HepG2 (cell line): ENCODE results near the gene POMGNT2. TPM values are rescaled to one million over a fixed set of nuclear protein-coding genes. Genes with fewer than 3 reads are reported as not detected.

Experiments used
- ATAC-seq: fragments of 200-7000 bp; cut with Tn5 transposase; 3 replicates; pipeline ENCODE4 v1.9.1; 2020; ENCODE audit warnings: mild to moderate bottlenecking, moderate library complexity
- BruUV-seq: library from RNA; stranded (reverse); fragments of 400-500 nt; replicated peaks from 2 replicates; lab custom pipeline; 2021; lab: Mats Ljungman, UMichigan
- CTCF ChIA-PET: fragments of 300-600 bp; formaldehyde crosslinking; extraction: SDS; loops from one replicate; lab custom pipeline; 2021; ENCODE audit warnings: low total read pairs, inconsistent platforms, low intra/inter-chr PET ratio; lab: Yijun Ruan, JAX
- POLR2A ChIA-PET: fragments of 350-600 bp; sonication (Branson Sonifier 250); formaldehyde crosslinking; loops from one replicate; lab custom pipeline; 2020; ENCODE audit warnings: antibody characterized with exemption, inconsistent platforms; lab: Yijun Ruan, JAX
- DNase-seq: peaks from one replicate; pipeline ENCODE4 v3.0.0-alpha.2; 2015; ENCODE audit warnings: low spot score
- FAIRE-seq: peaks from 3 replicates; lab custom pipeline; 2011; peaks lifted over from hg19 to GRCh38; lab: Jason Lieb, UNC
- H2AFZ ChIP-seq: one replicate; pipeline ENCODE4 v1.6.1; 2011; ENCODE audit warnings: low read length, inconsistent platforms
- H3K27ac ChIP-seq: fragments of 300-600 bp; 3 replicates; pipeline ENCODE4 v1.8.0; 2011; ENCODE audit warnings: mixed run types, mild to moderate bottlenecking, mixed read lengths, low read length, inconsistent platforms; ENCODE audit not compliant: insufficient read depth; ENCODE audit errors: extremely low read length
- H3K27me3 ChIP-seq, 2 experiments: fragments of 200-600 bp in 1 of 2; 2 replicates in 1 of 2; 3 replicates in 1 of 2; pipeline versions ENCODE4 v1.6.0 to v1.8.0; 2011; ENCODE audit warnings: low read length in 2 of 2, mild to moderate bottlenecking in 2 of 2, moderate library complexity in 2 of 2, inconsistent platforms in 1 of 2; ENCODE audit not compliant: insufficient read depth in 2 of 2, control insufficient read depth in 1 of 2
- H3K36me3 ChIP-seq, 2 experiments: fragments of 200-600 bp in 1 of 2; replicated peaks in 1 of 2; 2 replicates in 1 of 2; 3 replicates in 1 of 2; pipeline versions ENCODE4 v1.5.1 to v1.8.0; 2011; ENCODE audit warnings: low read length in 2 of 2, inconsistent platforms in 1 of 2; ENCODE audit not compliant: insufficient read depth in 2 of 2, control insufficient read depth in 1 of 2
- H3K4me1 ChIP-seq: 2 replicates; pipeline ENCODE4 v1.5.1; 2012; ENCODE audit warnings: low read length, inconsistent platforms; ENCODE audit not compliant: insufficient read depth
- H3K4me2 ChIP-seq: 2 replicates; pipeline ENCODE4 v1.6.0; 2011; ENCODE audit warnings: low read depth, low read length, inconsistent platforms
- H3K4me3 ChIP-seq, 3 experiments: fragments of 200-600 bp in 1 of 3; sonication (generic), shearing (Covaris generic) in 1 of 3; replicated peaks in 1 of 3; 2 replicates each; pipeline ENCODE4 v1.5.1; 2011 to 2016; ENCODE audit warnings: low read length in 3 of 3, inconsistent platforms in 2 of 3, low read depth in 2 of 3, mild to moderate bottlenecking in 2 of 3, control low read depth in 1 of 3, mixed read lengths in 1 of 3; ENCODE audit not compliant: insufficient read depth in 1 of 3
- H3K79me2 ChIP-seq: one replicate; pipeline ENCODE4 v1.6.1; 2011; ENCODE audit warnings: low read length, inconsistent platforms; ENCODE audit not compliant: insufficient read depth
- H3K9ac ChIP-seq: 2 replicates; pipeline ENCODE4 v1.6.0; 2011; ENCODE audit warnings: mild to moderate bottlenecking, low read depth, low read length, inconsistent platforms; ENCODE audit not compliant: insufficient read depth
- H3K9me3 ChIP-seq: 2 replicates; pipeline ENCODE4 v1.5.1; 2012; ENCODE audit warnings: mild to moderate bottlenecking, low read length
- H4K20me1 ChIP-seq: 2 replicates; pipeline ENCODE4 v1.6.0; 2011; ENCODE audit warnings: inconsistent platforms, mild to moderate bottlenecking, low read length, moderate library complexity; ENCODE audit not compliant: insufficient read depth
- GLI4 ChIP-seq: sonication (generic); formaldehyde crosslinking; IDR thresholded peaks from 2 replicates; pipeline ENCODE4 v1.5.1; 2020; ENCODE audit warnings: missing genetic modification reagents, mild to moderate bottlenecking, moderate library complexity, borderline replicate concordance
- THAP11 ChIP-seq: IDR thresholded peaks from 2 replicates; pipeline ENCODE4 v1.6.1; 2016; ENCODE audit warnings: missing biosample characterization, missing genetic modification reagents
- WGBS: methylation state at CpG from one replicate; pipeline ENCODE4 v1.1.6; 2017; ENCODE audit warnings: low lambda C conversion rate; 5-methylcytosine and 5-hydroxymethylcytosine counted together
- in situ Hi-C: cut with HindIII; loops from 2 replicates; pipeline ENCODE4 v1.10.0; 2017; ENCODE audit warnings: low pct_unique_long_range_greater_than_20kb; ENCODE audit not compliant: extremely low pct_ligation_motif_present
- intact Hi-C: fragments of 100-400 bp; cut with micrococcal nuclease; formaldehyde crosslinking; loops from one replicate; pipeline ENCODE4 v1.10.0; 2022; ENCODE audit not compliant: unreplicated experiment
- polyA plus RNA-seq, 8 experiments: library from polyadenylated mRNA; depleted of rRNA in 3 of 8; stranded (reverse) in 7 of 8; unstranded in 1 of 8; fragments of >200 nt; fragmentation: Illumina TruSeq in 4 of 8; extraction: Trizol in 4 of 8; gene quantifications; 2 replicates each; pipeline versions ENCODE4 v1.2.1 to v1.2.3, GENCODE V29; 2011 to 2016; ENCODE audit warnings: low read depth in 4 of 8, missing spikeins in 1 of 8, mixed read lengths in 1 of 8; ENCODE audit not compliant: insufficient read depth in 1 of 8
- total RNA-seq, 5 experiments: library from RNA; depleted of rRNA; stranded (reverse); fragments of >200 nt; fragmentation: Illumina TruSeq; extraction: Trizol; gene quantifications; 2 replicates each; pipeline ENCODE4 v1.2.3, GENCODE V29; 2016; ENCODE audit warnings: low read depth in 1 of 5
- TF ChIP-seq, protein P1 (sequence below): IDR thresholded peaks from 2 replicates; pipeline ENCODE4 v1.6.1; 2016; ENCODE audit warnings: missing biosample characterization, missing genetic modification reagents, low read depth
- TF ChIP-seq, protein P2 (sequence below): sonication (generic); formaldehyde crosslinking; IDR thresholded peaks from 2 replicates; pipeline ENCODE4 v1.5.0; 2020; ENCODE audit warnings: missing genetic modification reagents

POMGNT2 gene
- total and polyA plus RNA-seq, 2 of the 13 experiments (the other 11 are each of a cell fraction or from before 2014, with no cell fraction given), result 10.5 to 12.4 TPM

DNA sequence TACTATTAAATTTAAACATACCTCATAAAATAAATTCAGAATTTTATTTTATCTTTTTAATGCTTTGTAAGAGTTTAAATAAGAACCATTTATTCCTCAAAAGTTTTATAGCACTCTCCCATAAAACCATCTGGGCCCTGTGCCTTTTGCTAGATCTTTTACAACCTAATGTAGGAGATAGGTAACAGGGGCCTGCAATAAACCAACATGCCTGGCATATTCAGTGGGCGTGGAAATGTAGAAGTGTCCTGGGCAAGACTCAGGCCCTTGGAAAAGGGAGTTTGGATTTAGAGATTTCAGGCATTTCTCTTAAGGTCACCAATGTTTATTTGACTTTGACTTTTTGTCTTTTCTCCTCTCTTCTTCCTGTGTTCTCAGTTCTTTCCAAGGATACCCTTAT lies 46.4 kb downstream of the POMGNT2 start (continued):
- TF ChIP-seq THAP11 (CRISPR knock-in tag), result no peak
- TF ChIP-seq, protein P1, sequence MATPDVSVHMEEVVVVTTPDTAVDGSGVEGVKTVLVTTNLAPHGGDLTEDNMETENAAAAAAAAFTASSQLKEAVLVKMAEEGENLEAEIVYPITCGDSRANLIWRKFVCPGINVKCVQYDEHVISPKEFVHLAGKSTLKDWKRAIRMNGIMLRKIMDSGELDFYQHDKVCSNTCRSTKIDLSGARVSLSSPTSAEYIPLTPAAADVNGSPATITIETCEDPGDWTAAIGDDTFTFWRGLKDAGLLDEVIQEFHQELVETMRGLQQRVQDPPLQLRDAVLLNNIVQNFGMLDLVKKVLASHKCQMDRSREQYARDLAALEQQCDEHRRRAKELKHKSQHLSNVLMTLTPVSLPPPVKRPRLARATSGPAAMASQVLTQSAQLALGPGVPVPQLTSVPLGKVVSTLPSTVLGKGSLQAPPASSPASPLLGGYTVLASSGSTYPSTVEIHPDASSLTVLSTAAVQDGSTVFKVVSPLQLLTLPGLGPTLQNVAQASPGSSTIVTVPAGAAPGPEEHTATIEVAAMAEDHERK, result no peak
- TF ChIP-seq, protein P2, sequence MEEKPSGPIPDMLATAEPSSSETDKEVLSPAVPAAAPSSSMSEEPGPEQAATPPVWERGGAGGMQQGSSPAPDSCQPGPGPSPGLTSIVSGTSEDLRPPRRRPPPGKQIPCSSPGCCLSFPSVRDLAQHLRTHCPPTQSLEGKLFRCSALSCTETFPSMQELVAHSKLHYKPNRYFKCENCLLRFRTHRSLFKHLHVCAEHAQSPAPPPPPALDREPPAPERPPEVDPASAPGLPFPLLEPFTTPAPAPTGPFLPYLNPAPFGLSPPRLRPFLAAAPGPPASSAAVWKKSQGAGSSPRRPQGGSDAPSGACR (CRISPR knock-in tag), result no peak
- TF ChIP-seq, all 625 proteins: peak for 0

DNA sequence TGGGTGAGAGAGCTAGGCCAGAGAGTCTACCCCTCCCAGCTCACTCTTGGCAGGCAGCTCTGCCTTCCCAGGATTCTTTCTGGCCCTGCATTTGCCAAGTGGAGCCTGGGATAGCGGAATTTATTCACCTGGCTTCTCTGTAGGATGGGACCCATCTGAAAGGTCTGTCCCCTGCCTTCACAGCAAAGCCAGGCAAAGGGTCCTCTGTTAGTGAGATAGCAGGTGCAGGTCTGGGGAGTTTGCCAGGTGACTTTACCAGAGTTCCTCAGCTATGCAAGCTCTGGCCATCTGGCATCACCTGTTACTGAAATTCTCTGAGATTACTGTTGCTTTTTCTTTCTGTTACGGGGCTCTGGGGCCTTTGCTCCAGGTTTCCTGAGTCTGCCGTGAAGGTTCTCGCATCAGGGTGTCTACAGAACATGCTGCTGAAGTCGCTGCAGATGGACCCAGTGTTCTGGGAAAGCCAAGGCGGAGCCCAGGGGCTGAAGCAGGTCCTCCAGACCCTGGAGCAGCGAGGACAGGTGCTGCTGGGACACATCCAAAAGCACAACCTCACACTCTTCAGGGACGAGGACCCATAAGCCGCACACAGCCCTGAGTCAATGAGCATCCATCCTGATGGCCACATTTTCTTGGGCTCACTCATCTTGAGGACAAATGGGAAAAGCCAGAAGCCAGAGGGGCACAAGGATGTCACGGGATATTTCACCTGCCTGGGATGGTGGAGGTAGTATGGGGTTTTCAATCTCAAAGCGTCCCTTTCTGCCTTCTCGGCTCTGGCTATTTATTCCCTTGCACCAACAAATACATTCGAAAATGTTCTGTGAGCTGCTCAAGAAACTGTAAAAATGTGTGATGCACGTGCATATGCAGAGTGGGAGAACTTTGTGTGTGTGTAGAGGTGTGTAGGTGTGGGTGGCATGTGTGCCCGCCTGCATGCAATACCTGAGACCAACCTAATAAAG lies 49.8 kb downstream of the POMGNT2 start:
- no peak overlapping the region for H3K4me3 ChIP-seq
- TF ChIP-seq GLI4 (CRISPR knock-in tag), result no peak
- ChIA-PET CTCF (no interaction called here), POLR2A (no interaction called here)
- H3K27me3 ChIP-seq, result peaks cover 0 to 18% of the 10 kb centered on the region in 2 experiments; a peak in 3 of 5 replicates
- no peaks in the 10 kb centered on the region for H3K4me1 ChIP-seq
- no peaks in the 10 kb centered on the region for H3K79me2 ChIP-seq
- DNase-seq (no peak), FAIRE-seq (no peak), ATAC-seq (no peak)
- 36% methylated on average over 9 of the region's 15 CpGs for WGBS
- in situ Hi-C loops, result no loop called here
- no peaks in the 10 kb centered on the region for H4K20me1 ChIP-seq
- H2AFZ ChIP-seq, result no peak overlapping the region
- no peak overlapping the region for H3K9ac ChIP-seq
- intact Hi-C loops, result no loop called here
- H3K4me2 ChIP-seq, result no peak overlapping the region
- no TSS peak for BruUV-seq
- no peak overlapping the region for H3K27ac ChIP-seq
- H3K36me3 ChIP-seq, result no peaks in the 10 kb centered on the region
- H3K9me3 ChIP-seq, result no peaks in the 10 kb centered on the region
